Measurements from ENCODE around the gene OAS3. TPM values are rescaled to one million over a fixed set of nuclear protein-coding genes. Genes with fewer than 3 reads are reported as not detected.

The OAS3 gene
- total and polyA plus RNA-seq, 5 donors = 5.1 to 15.7 (median 6.1) TPM

DNA sequence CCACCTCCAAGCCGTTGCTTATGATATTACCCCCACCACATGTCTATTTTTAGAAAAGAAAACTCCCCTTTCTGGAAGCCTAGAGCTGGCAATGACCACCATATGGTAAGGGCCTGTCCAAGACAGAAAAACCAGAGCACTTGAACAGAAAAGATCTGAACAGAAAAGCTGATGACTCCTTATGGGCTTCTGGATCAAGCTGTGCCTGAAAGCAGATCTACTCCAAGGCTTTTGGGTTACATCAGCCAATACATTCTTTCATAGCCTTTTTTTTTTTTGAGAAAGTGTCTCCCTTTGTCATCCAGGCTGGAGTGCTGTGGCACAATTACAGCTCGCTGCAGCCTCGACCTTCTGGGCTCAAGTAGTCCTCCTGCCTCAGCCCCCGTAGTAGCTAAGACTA, 23.3 kb downstream of the OAS3 start:
- no peak overlapping the region for H3K27ac ChIP-seq (ENCODE audit: low read length)
- intact Hi-C loops (cut with DNase I) = no loop called here
- ATAC-seq (no peak), DNase-seq (no peak)
- no peaks in the 10 kb centered on the region for H3K9me3 ChIP-seq (ENCODE audit: control insufficient read depth, low read length)
- no peak overlapping the region for H3K4me3 ChIP-seq (ENCODE audit: low read length)
- H3K27me3 ChIP-seq (ENCODE audit: control insufficient read depth, insufficient read depth) = no peaks in the 10 kb centered on the region
- H3K4me1 ChIP-seq (ENCODE audit: control insufficient read depth, insufficient read depth, low read length) = no peaks in the 10 kb centered on the region
- 87% methylated on average over 4 of the region's 4 CpGs for WGBS

DNA sequence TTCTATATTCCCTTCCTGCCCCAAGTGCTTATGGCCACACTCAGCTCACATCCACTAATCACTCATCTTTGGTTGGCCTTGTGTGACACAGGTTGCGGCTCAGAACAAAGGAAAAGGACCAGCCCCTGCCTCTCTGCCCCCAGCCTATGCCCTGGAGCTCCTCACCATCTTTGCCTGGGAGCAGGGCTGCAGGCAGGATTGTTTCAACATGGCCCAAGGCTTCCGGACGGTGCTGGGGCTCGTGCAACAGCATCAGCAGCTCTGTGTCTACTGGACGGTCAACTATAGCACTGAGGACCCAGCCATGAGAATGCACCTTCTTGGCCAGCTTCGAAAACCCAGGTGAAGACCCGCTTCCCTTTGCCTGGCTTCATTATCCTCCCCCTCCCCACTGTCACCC, 24.3 kb downstream of the OAS3 start:
- Histone ChIP-seq H3K27me3 (ENCODE audit: control insufficient read depth, insufficient read depth) (no peaks in the 10 kb centered on the region), H3K4me1 (ENCODE audit: control insufficient read depth, insufficient read depth, low read length) (no peaks in the 10 kb centered on the region), H3K27ac (ENCODE audit: low read length) (no peak overlapping the region), H3K9me3 (ENCODE audit: control insufficient read depth, low read length) (no peaks in the 10 kb centered on the region), H3K4me3 (ENCODE audit: low read length) (no peak overlapping the region)
- intact Hi-C loops (cut with DNase I) = no loop called here
- DNase-seq = no peak
- 95% methylated on average over 7 of the region's 7 CpGs for WGBS
- no peak for ATAC-seq

DNA sequence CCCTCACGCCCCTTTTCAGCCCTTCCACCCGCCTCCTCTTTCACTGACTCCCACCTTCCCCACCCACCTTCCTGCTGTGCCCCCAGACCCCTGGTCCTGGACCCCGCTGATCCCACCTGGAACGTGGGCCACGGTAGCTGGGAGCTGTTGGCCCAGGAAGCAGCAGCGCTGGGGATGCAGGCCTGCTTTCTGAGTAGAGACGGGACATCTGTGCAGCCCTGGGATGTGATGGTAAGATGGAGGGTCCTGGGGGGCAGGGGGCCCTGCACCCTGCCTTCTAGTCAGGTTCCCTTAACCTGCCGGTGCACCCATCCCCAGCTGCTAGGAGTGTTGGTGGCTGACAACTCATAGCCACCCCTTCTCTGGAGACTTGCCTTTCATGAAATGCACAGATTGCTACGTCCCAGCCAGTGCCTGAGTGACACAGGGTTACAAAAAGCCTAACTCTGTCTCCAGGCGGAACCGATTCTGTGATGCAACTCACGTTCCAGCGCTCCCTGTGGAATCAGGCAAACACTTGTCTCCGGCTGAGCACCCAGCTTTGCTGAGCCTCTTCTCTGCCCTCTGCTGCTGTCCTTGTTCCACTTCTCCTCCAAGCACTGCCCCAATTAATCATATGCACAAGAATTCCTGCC, 25.1 kb downstream of the OAS3 start:
- WGBS = 84% methylated on average over 14 of the region's 14 CpGs
- ATAC-seq (no peak), DNase-seq (no peak)
- Histone ChIP-seq H3K4me1 (ENCODE audit: control insufficient read depth, insufficient read depth, low read length) (no peaks in the 10 kb centered on the region), H3K27ac (ENCODE audit: low read length) (no peak overlapping the region), H3K9me3 (ENCODE audit: control insufficient read depth, low read length) (no peaks in the 10 kb centered on the region), H3K27me3 (ENCODE audit: control insufficient read depth, insufficient read depth) (no peaks in the 10 kb centered on the region), H3K4me3 (ENCODE audit: low read length) (no peak overlapping the region)
- intact Hi-C loops (cut with DNase I) = no loop called here

DNA sequence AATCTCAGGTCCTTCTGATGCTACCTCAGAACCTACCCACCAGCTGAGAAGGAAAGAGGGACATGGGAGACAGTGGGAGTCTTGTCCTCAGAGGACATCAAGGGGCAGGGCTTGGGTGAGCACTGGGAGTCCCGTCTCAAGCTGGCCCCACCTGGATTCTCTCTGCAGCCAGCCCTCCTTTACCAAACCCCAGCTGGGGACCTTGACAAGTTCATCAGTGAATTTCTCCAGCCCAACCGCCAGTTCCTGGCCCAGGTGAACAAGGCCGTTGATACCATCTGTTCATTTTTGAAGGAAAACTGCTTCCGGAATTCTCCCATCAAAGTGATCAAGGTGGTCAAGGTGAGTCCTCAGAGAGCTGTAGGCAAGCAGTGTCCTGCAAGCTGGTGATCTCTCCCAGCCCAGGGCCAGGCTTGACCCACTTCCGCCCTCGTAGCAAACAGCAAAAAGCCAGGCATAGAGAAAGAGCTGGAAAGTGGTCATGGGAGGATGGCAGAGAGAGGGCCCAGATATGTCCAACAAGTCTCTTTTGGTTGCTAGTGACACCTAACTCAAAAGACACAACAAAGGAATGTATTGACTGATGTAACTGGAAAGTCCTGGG, 25.9 kb downstream of the OAS3 start:
- Histone ChIP-seq H3K4me1 (ENCODE audit: control insufficient read depth, insufficient read depth, low read length) (no peaks in the 10 kb centered on the region), H3K4me3 (ENCODE audit: low read length) (no peak overlapping the region), H3K27ac (ENCODE audit: low read length) (no peak overlapping the region), H3K9me3 (ENCODE audit: control insufficient read depth, low read length) (no peaks in the 10 kb centered on the region), H3K27me3 (ENCODE audit: control insufficient read depth, insufficient read depth) (no peaks in the 10 kb centered on the region)
- DNase-seq = no peak
- no peak for ATAC-seq
- WGBS = 94% methylated on average over 6 of the region's 6 CpGs
- intact Hi-C loops (cut with DNase I) = no loop called here

DNA sequence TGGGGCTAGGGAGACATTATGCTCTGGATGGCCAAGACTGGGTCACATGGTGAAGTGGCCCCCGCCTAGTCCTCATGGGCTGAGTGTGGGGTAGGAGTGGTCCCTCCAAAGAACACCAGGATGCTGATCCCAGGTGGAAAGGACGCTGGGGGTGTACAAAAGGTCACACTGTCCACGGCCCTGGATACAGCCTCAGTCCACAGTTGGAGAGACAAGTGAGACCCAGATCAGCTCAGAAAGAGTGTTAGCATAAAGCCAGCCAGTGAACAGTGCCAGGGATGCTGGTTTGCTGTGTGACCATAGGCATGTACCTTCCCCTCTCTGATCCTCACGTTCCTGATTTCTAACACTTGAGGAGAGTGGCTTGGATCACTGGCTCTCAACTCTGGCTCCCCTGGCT, 26.6 kb downstream of the OAS3 start:
- Histone ChIP-seq H3K4me1 (ENCODE audit: control insufficient read depth, insufficient read depth, low read length) (no peaks in the 10 kb centered on the region), H3K27me3 (ENCODE audit: control insufficient read depth, insufficient read depth) (no peaks in the 10 kb centered on the region), H3K9me3 (ENCODE audit: control insufficient read depth, low read length) (no peaks in the 10 kb centered on the region), H3K27ac (ENCODE audit: low read length) (no peak overlapping the region), H3K4me3 (ENCODE audit: low read length) (no peak overlapping the region)
- DNase-seq (no peak), ATAC-seq (no peak)
- 85% methylated on average over 4 of the region's 4 CpGs for WGBS
- intact Hi-C loops (cut with DNase I) = no loop called here

DNA sequence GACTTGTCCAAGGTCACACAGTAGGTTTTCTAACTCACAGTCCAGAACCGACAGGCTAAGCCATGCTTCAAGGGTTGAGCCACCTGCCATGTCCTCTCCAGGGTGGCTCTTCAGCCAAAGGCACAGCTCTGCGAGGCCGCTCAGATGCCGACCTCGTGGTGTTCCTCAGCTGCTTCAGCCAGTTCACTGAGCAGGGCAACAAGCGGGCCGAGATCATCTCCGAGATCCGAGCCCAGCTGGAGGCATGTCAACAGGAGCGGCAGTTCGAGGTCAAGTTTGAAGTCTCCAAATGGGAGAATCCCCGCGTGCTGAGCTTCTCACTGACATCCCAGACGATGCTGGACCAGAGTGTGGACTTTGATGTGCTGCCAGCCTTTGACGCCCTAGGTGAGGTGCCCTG, 27.4 kb downstream of the OAS3 start:
- no peak overlapping the region for H3K27ac ChIP-seq (ENCODE audit: low read length)
- H3K9me3 ChIP-seq (ENCODE audit: control insufficient read depth, low read length) = no peaks in the 10 kb centered on the region
- WGBS = 93% methylated on average over 15 of the region's 15 CpGs
- no peak for DNase-seq
- no peak overlapping the region for H3K4me3 ChIP-seq (ENCODE audit: low read length)
- no peak for ATAC-seq
- intact Hi-C loops (cut with DNase I) = no loop called here
- no peaks in the 10 kb centered on the region for H3K27me3 ChIP-seq (ENCODE audit: control insufficient read depth, insufficient read depth)
- no peaks in the 10 kb centered on the region for H3K4me1 ChIP-seq (ENCODE audit: control insufficient read depth, insufficient read depth, low read length)

DNA sequence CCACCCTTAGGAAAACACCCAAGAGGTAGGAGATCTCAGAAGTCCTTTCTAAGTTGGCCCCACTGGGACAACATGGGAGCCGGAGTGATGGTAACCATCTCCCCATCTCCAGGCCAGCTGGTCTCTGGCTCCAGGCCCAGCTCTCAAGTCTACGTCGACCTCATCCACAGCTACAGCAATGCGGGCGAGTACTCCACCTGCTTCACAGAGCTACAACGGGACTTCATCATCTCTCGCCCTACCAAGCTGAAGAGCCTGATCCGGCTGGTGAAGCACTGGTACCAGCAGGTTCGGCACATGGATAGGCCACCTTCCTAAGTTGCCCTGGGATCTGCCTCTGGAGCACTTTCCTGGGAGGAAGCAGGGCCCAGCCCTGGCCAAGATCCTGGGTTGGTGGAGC, 29.0 kb downstream of the OAS3 start:
- Histone ChIP-seq H3K4me1 (ENCODE audit: control insufficient read depth, insufficient read depth, low read length) (no peaks in the 10 kb centered on the region), H3K27ac (ENCODE audit: low read length) (no peak overlapping the region), H3K4me3 (ENCODE audit: low read length) (no peak overlapping the region), H3K27me3 (ENCODE audit: control insufficient read depth, insufficient read depth) (no peaks in the 10 kb centered on the region), H3K9me3 (ENCODE audit: control insufficient read depth, low read length) (no peaks in the 10 kb centered on the region)
- DNase-seq (peak in 1 of 3 donors; percentile 22), ATAC-seq (no peak)
- WGBS = 88% methylated on average over 9 of the region's 9 CpGs
- intact Hi-C loops (cut with DNase I) = no loop called here

DNA sequence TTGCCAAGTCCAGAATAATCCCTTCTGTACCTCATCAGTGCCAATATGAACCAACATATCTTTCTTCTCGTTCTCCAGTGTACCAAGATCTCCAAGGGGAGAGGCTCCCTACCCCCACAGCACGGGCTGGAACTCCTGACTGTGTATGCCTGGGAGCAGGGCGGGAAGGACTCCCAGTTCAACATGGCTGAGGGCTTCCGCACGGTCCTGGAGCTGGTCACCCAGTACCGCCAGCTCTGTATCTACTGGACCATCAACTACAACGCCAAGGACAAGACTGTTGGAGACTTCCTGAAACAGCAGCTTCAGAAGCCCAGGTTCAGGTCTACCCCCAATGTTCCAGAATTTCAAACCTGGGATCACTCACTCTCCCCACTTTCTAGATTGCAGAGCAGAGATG, 29.6 kb downstream of the OAS3 start:
- intact Hi-C loops (cut with DNase I) = no loop called here
- 94% methylated on average over 7 of the region's 7 CpGs for WGBS
- Histone ChIP-seq H3K4me3 (ENCODE audit: low read length) (no peak overlapping the region), H3K4me1 (ENCODE audit: control insufficient read depth, insufficient read depth, low read length) (no peaks in the 10 kb centered on the region), H3K27ac (ENCODE audit: low read length) (no peak overlapping the region), H3K27me3 (ENCODE audit: control insufficient read depth, insufficient read depth) (no peaks in the 10 kb centered on the region), H3K9me3 (ENCODE audit: control insufficient read depth, low read length) (no peaks in the 10 kb centered on the region)
- ATAC-seq (no peak), DNase-seq (no peak)

DNA sequence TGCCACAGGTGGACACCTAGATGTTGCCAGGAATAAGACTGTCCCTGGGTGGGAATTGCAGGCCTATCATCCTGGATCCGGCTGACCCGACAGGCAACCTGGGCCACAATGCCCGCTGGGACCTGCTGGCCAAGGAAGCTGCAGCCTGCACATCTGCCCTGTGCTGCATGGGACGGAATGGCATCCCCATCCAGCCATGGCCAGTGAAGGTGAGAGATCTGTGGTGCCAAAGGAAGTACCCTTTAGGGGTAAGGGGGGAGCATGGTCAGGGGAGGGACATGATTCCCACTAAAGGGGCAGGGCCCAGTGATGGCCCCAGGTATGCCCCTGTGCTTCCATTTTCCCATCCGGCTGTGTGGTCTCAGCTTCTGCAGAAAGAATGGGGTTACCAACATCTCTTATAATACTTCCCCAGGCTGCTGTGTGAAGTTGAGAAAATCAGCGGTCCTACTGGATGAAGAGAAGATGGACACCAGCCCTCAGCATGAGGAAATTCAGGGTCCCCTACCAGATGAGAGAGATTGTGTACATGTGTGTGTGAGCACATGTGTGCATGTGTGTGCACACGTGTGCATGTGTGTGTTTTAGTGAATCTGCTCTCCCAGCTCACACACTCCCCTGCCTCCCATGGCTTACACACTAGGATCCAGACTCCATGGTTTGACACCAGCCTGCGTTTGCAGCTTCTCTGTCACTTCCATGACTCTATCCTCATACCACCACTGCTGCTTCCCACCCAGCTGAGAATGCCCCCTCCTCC, 31.5 kb downstream of the OAS3 start:
- intact Hi-C loops (cut with DNase I) = no loop called here
- 92% methylated on average over 8 of the region's 8 CpGs for WGBS
- ATAC-seq = no peak

DNA sequence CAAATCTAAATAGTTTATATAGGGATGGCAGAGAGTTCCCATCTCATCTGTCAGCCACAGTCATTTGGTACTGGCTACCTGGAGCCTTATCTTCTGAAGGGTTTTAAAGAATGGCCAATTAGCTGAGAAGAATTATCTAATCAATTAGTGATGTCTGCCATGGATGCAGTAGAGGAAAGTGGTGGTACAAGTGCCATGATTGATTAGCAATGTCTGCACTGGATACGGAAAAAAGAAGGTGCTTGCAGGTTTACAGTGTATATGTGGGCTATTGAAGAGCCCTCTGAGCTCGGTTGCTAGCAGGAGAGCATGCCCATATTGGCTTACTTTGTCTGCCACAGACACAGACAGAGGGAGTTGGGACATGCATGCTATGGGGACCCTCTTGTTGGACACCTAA, 32.1 kb downstream of the OAS3 start:
- no peaks in the 10 kb centered on the region for H3K9me3 ChIP-seq (ENCODE audit: control insufficient read depth, low read length)
- no peaks in the 10 kb centered on the region for H3K27me3 ChIP-seq (ENCODE audit: control insufficient read depth, insufficient read depth)
- no peak for ATAC-seq
- no peaks in the 10 kb centered on the region for H3K4me1 ChIP-seq (ENCODE audit: control insufficient read depth, insufficient read depth, low read length)
- DNase-seq = no peak
- 84% methylated on average over 2 of the region's 2 CpGs for WGBS
- intact Hi-C loops (cut with DNase I) = no loop called here
- no peak overlapping the region for H3K4me3 ChIP-seq (ENCODE audit: low read length)
- no peak overlapping the region for H3K27ac ChIP-seq (ENCODE audit: low read length)

More for the DNA sequence above, 31.5 kb downstream of the OAS3 start:
- Histone ChIP-seq H3K27me3 (ENCODE audit: control insufficient read depth, insufficient read depth) (no peaks in the 10 kb centered on the region), H3K4me1 (ENCODE audit: control insufficient read depth, insufficient read depth, low read length) (no peaks in the 10 kb centered on the region), H3K9me3 (ENCODE audit: control insufficient read depth, low read length) (no peaks in the 10 kb centered on the region), H3K4me3 (ENCODE audit: low read length) (no peak overlapping the region), H3K27ac (ENCODE audit: low read length) (no peak overlapping the region)
- peak in 1 of 3 donors; percentile 20 for DNase-seq

DNA sequence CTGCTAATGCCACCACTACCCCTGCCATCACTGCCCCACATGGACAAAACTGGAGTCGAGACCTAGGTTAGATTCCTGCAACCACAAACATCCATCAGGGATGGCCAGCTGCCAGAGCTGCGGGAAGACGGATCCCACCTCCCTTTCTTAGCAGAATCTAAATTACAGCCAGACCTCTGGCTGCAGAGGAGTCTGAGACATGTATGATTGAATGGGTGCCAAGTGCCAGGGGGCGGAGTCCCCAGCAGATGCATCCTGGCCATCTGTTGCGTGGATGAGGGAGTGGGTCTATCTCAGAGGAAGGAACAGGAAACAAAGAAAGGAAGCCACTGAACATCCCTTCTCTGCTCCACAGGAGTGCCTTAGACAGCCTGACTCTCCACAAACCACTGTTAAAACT, 33.0 kb downstream of the OAS3 start:
- intact Hi-C loops (cut with DNase I) = no loop called here
- no peaks in the 10 kb centered on the region for H3K27me3 ChIP-seq (ENCODE audit: control insufficient read depth, insufficient read depth)
- DNase-seq (peak in 1 of 3 donors; percentile 65), ATAC-seq (peak; percentile 46 to 47)
- no peaks in the 10 kb centered on the region for H3K4me1 ChIP-seq (ENCODE audit: control insufficient read depth, insufficient read depth, low read length)
- H3K27ac ChIP-seq (ENCODE audit: low read length) = no peak overlapping the region
- 42% methylated on average over 5 of the region's 5 CpGs for WGBS
- no peaks in the 10 kb centered on the region for H3K9me3 ChIP-seq (ENCODE audit: control insufficient read depth, low read length)
- H3K4me3 ChIP-seq (ENCODE audit: low read length) = no peak overlapping the region
